NB4 (cell line): Measurements from ENCODE around the gene USP51.
"Not testable (repeated sequence)": the region's sequence is repeated elsewhere in the genome, so short reads cannot be mapped to it uniquely, and the experiment has no call there.

Experiments used
- DNase-seq: peaks from one replicate; pipeline ENCODE4 v3.0.0; 2010; ENCODE audit warnings: low read depth
- H3K4me3 ChIP-seq: one replicate; pipeline ENCODE4 v1.5.1; 2011; ENCODE audit warnings: mild to moderate bottlenecking, low read depth, low read length, moderate library complexity
- CTCF ChIP-seq: IDR thresholded peaks from one replicate; pipeline ENCODE4 v1.5.1; 2012; ENCODE audit warnings: low read depth, low read length
- MAX ChIP-seq: IDR thresholded peaks from 2 replicates; pipeline ENCODE4 v1.6.1; 2011; ENCODE audit warnings: low read depth, low read length
- MYC ChIP-seq: IDR thresholded peaks from 2 replicates; pipeline ENCODE4 v1.6.1; 2011; ENCODE audit warnings: low read depth, low read length
- POLR2A ChIP-seq: IDR thresholded peaks from 2 replicates; pipeline ENCODE4 v1.6.1; 2011; ENCODE audit warnings: mild to moderate bottlenecking; ENCODE audit not compliant: insufficient read length; ENCODE audit errors: extremely low read depth

USP51 gene

DNA sequence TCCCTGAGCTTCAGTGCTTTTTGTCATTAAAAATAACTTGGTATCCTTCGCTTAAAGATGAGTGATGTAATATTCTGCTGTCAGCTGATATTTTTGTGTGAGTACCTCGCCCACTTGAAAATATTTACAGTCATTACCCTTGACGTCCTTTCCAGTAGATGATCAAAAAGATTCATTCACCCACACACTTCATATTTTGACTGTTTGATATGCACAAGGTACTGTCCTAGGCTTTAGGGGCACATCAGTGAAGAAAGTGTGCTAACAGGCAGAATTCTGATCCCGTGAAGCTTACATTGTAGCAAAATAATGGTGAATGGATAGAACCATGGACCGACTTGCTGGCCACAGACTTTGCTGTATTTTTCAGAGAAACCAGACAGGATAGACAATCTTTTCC is 18.1 kb upstream of the USP51 start:
- not testable (repeated sequence) for H3K4me3 ChIP-seq, DNase-seq

GRCh38 chrX:55507010-55507409 is 17.4 kb upstream of the USP51 start:
- not testable (repeated sequence) for H3K4me3 ChIP-seq, DNase-seq

- DNase-seq: no peak
- H3K4me3 ChIP-seq: no peak overlapping the region
- TF ChIP-seq POLR2A (no peak), MYC (no peak), CTCF (no peak), MAX (no peak)
These were observed 1.3 kb upstream of the USP51 start for GRCh38 chrX:55490974-55491373.

GRCh38 chrX:55490121-55490520 is 473 bp upstream of the USP51 start:
- peak overlapping the region; percentile 70 for H3K4me3 ChIP-seq

DNA sequence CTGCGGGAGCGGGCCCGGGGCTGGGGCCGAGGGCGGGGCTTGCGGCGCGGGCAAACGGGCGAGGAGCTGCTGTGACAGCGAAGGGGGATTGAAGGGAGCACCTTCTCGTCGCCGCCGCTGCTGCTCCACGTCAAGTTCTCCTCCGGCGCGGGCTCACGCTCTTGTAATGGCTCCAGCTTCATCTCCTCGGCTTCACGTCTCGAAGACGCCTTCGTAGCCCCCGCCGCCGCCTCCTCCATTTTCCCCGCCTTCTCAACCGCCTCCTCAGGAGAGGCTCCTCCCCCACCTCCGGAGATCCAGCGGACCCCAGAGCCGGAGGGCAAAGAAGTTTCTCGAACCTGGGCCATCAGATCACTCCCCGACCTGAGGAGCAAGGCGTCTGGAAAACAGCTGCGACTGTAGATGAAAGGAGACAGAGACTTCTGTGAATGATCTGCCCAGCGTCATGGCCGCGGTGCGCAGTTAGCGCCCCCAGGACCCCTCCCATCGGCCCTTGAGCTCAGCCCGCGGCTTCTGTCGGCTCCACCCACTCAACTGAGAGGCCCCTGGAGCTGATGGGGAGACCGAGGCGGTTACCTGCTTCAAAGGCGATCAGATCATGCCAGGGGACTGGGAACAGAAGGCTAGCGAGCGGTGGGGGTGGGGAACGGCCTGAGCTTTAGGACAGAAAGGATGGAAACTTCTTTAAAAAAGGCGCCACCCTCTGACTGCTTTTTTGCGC is 895 bp downstream of the USP51 start:
- DNase-seq: peak; percentile 61
- TF ChIP-seq POLR2A: no peak
- no peak for TF ChIP-seq MAX
- TF ChIP-seq MYC: no peak
- no peak for TF ChIP-seq CTCF
- peak overlapping the region; percentile 70 for H3K4me3 ChIP-seq

More at GRCh38 chrX:55490121-55490520, 473 bp upstream of the USP51 start:
- TF ChIP-seq CTCF: no peak
- TF ChIP-seq POLR2A: no peak
- TF ChIP-seq MAX: no peak
- no peak for TF ChIP-seq MYC
- no peak for DNase-seq

- H3K4me3 ChIP-seq: peak overlapping the region; percentile 53
- no peak for TF ChIP-seq MYC
- TF ChIP-seq CTCF: no peak
- TF ChIP-seq POLR2A: no peak
- no peak for TF ChIP-seq MAX
- no peak for DNase-seq
These were observed 1.5 kb downstream of the USP51 start for GRCh38 chrX:55488006-55488592.

DNA sequence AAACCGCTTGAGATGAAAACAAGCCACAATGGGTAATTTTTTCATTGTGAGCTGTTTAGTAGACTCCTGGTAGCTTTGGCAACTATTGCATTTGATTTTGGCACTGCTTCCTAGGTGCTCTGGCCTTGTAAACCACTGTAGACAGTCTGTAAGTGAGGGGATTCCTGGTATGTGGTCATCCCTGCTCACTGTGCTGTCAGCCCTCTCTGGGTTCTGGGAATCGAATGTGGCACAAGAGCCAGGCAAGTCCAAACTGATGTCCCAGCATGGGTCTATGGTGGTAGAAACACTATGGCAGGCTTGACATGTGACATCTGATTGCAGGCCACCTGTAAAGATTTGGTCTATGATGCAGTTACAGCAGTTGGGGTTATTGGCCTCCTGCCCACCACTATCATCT is 2.5 kb downstream of the USP51 start:
- H3K4me3 ChIP-seq: no peak overlapping the region
- TF ChIP-seq CTCF (no peak), POLR2A (no peak), MAX (no peak), MYC (no peak)
- DNase-seq: no peak
